A204.1 (cell line): Measurements from ENCODE around the gene PHLDB2.

Experiments
- FAIRE-seq: peaks from 2 replicates; lab custom pipeline; 2012; peaks lifted over from hg19 to GRCh38; lab: Jason Lieb, UNC

Gene PHLDB2

GRCh38 chr3:111926266-111926676, 67.2 kb downstream of the PHLDB2 start:
- FAIRE-seq = no peak

DNA sequence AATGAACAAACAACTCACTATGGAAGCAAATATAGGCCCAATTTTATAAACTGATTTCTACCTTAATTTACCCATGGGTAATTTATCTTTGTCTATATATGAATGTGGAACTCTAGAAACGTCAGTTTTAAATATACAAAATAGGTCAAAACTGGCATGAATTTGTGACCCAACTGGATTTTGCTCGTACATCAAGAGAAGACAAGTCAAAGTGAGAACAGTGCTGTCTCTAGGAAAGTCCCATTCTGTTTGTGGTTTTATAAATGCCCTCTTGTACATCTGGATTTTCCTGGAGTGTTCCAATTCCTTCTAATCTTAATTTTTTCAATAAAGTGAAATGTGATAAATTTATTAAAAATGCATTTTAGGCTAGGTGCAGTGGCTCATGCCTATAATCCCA, 69.5 kb downstream of the PHLDB2 start:
- no peak for FAIRE-seq

GRCh38 chr3:111929484-111929883, 70.4 kb downstream of the PHLDB2 start:
- no peak for FAIRE-seq

- no peak for FAIRE-seq
These were observed 73.9 kb downstream of the PHLDB2 start for GRCh38 chr3:111932946-111933345.

GRCh38 chr3:111936191-111936841, 77.3 kb downstream of the PHLDB2 start:
- no peak for FAIRE-seq

- no peak for FAIRE-seq
These were observed 77.9 kb downstream of the PHLDB2 start for GRCh38 chr3:111936967-111937366.

DNA sequence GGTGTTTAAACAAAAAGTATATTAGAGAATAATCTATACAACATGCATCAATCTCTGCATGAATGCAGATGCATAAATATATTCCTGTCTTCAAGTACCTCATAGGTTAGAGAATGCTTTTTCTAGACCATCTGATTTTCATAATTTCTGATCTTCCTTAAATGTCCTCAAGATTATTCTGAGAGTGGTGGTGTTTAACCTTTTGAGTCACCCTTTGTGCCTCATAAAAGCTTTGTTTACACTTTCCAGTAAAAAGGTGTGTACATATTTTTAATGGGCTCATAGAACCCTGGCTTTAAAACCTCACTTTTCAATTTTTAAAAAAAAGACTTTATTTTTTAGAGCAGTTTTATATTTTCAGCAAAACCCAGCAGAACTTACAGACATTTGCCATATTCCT, 78.8 kb downstream of the PHLDB2 start:
- no peak for FAIRE-seq

- FAIRE-seq = no peak
These were observed 80.8 kb downstream of the PHLDB2 start for GRCh38 chr3:111939873-111940272.

DNA sequence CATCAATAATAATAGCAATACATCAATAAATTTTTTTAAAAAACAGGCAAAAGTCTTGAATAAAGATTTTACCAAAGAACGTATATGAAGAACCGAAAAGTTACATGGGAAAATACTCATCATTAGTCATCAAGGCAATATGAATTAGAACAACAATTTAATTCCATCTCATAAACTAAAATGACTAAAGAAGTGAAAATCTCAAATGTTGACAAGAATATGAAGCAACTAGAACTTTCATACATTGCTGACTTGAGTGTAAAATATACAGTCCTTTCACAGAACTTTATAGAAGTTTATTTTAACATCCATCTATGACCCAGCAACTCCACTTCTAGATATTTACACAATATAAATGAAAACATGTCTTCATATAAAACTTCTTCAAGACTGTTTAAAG, 84.5 kb downstream of the PHLDB2 start:
- peak; percentile 11 for FAIRE-seq

DNA sequence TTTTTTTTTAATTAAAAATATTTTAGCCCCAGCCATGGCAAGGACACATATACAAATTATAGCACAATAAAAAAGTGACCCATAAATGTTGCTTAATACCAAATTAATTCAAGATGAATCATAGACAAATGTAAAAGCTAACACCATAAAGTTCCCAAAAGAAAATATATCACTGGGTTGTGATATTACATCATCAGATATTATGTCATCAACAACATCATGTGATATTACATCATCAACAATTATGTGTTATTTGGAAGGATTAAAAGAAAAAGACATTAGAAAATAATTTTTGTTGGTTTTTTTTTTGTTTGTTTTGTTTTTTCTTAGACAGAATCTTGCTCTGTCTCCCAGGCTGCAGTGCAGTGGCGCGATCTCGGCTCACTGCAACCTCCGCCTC, 85.3 kb downstream of the PHLDB2 start:
- peak; percentile 27 for FAIRE-seq

- no peak for FAIRE-seq
These were observed 88.2 kb downstream of the PHLDB2 start for GRCh38 chr3:111947231-111947630.

GRCh38 chr3:111948786-111949185, 89.7 kb downstream of the PHLDB2 start:
- no peak for FAIRE-seq

GRCh38 chr3:111949712-111950111, 90.6 kb downstream of the PHLDB2 start:
- FAIRE-seq = no peak

- FAIRE-seq = no peak
These were observed 92.0 kb downstream of the PHLDB2 start for GRCh38 chr3:111951032-111951431.

GRCh38 chr3:111952086-111952485, 93.0 kb downstream of the PHLDB2 start:
- no peak for FAIRE-seq

DNA sequence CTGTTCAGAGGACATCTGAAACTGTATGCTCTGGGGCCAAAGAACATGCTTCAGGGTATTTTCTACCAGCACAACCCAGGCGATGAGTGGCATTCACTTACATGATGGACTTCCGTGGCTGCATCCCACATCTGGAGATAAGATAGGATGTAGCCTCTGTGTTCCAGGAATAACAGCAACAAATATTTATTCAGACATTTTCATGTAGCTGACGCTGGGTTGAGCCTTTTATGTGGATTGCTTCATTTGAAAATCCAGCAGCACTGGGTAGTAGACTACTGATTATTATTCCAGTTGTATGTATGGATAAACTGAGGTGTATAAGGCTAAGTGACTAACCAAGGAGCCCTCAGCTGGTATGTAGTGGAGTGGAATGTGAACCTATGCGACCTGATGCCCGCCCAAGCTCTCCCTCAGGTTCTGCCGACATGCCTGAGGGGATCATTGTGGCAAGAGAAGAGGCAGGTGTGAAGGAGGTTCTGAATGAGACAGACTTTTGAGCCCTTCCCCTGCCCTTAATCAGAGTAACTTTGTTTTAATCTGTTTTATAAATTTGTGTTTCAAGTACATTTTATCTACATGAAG, 93.9 kb downstream of the PHLDB2 start:
- FAIRE-seq = no peak

GRCh38 chr3:111954228-111954990, 95.3 kb downstream of the PHLDB2 start:
- FAIRE-seq = no peak

DNA sequence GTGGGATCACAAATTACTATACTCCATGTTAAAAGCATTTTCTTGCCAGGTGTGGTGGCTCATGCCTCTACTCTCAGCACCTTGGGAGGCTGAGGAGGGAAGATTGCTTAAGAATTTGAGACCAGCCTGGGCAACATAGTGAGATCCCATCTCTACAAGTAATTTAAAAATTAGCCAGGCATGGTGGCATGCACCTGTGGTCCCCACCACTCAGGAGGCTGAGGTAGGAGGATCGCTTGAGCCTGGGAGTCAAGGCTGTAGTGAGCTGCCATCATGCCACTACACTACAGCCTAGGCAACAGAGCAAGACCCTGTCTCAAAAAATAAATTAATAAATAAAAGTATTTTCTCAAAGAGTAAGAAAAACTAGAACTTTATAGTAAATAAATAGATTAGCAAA, 96.8 kb downstream of the PHLDB2 start:
- no peak for FAIRE-seq

DNA sequence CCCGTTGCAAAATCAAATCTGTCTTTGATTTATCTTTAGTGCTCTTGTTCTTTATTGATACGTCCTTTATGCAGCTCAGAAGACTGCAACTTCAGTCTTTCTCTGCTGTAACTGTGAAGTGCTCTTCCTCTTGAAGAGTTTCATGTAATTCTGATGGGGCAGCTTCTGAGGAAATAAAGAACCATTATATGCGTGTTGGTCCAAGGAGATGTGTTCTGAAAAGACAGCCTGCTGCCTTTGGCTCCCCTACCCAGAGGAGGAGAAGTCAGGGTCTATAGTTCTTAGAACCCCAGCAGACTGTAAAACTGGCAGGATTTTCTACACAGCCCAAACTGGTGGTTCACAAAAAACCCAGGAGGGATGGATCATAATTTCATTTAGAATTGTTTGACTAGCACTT, 97.4 kb downstream of the PHLDB2 start:
- no peak for FAIRE-seq

GRCh38 chr3:111956995-111957734, 98.1 kb downstream of the PHLDB2 start:
- FAIRE-seq = no peak

GRCh38 chr3:111961461-111962164, 102.5 kb downstream of the PHLDB2 start:
- FAIRE-seq = no peak

GRCh38 chr3:111963424-111963823, 104.4 kb downstream of the PHLDB2 start:
- no peak for FAIRE-seq
